Lower leg skin (tissue), 3 donors: ENCODE data around the gene KMO.

Experiments
- CTCF ChIP-seq, 3 donors: fragments of 450-650 bp; IDR thresholded peaks; one replicate each; pipeline ENCODE4 v1.5.1; 2016; ENCODE audit warnings: antibody characterized with exemption in 3 of 3, mild to moderate bottlenecking in 3 of 3, moderate library complexity in 2 of 3
- POLR2A ChIP-seq, 2 donors: fragments of 450-650 bp; IDR thresholded peaks; one replicate each; pipeline ENCODE4 v1.6.1; 2016 to 2017; ENCODE audit warnings: antibody characterized with exemption in 2 of 2, mild to moderate bottlenecking in 1 of 2, moderate library complexity in 1 of 2

GRCh38 chr1:241617426-241617825 lies 85.2 kb downstream of the KMO start:
- TF ChIP-seq POLR2A (IDR thresholded peaks at IDR 0.05) (no peak), CTCF (IDR thresholded peaks at IDR 0.05) (no peak)
